PFSK-1 (cell line): ENCODE measurements around the gene BRAF.

ENCODE experiments used
- POLR2AphosphoS5 ChIP-seq: IDR thresholded peaks from 2 replicates; pipeline ENCODE4 v1.6.1; 2012; ENCODE audit warnings: low read depth, mild to moderate bottlenecking, control low read depth, low read length, moderate library complexity
- REST ChIP-seq, 2 experiments: IDR thresholded peaks; 2 replicates each; pipeline versions ENCODE4 v1.6.1 to v1.8.0; 2011 to 2012; ENCODE audit warnings: low read depth in 2 of 2, low read length in 2 of 2, control low read depth in 1 of 2, inconsistent platforms in 1 of 2, mild to moderate bottlenecking in 1 of 2, moderate library complexity in 1 of 2; ENCODE audit not compliant: insufficient read depth in 1 of 2

- TF ChIP-seq REST (IDR thresholded peaks at IDR 0.05; ENCODE audit: insufficient read depth in 1 of 2, low read depth in 2 of 2, low read length in 2 of 2) (no peak), POLR2AphosphoS5 (no peak)
Observed at GRCh38 chr7:140922741-140923345, 1.9 kb downstream of the BRAF start.
